ENCODE measurements around the gene TMEM43.

TMEM43 gene

GRCh38 chr3:14150078-14150477, 25.2 kb downstream of the TMEM43 start:
- Histone ChIP-seq H3K4me3 (ENCODE audit: low read depth, low read length) (no peak overlapping the region), H3K27ac (ENCODE audit: extremely low read depth, low read depth, low read length) (no peak overlapping the region), H3K4me1 (ENCODE audit: control insufficient read depth, insufficient read depth, low read length) (peaks cover 2% of the 10 kb centered on the region; the same call in 1 of the 2 replicates), H3K36me3 (ENCODE audit: control insufficient read depth in 2 of 2, insufficient read depth in 1 of 2, low read length in 2 of 2) (peaks cover 6 to 87% of the 10 kb centered on the region in 2 experiments; a peak in 2 of 3 replicates), H3K9me3 (ENCODE audit: control insufficient read depth, insufficient read depth, low read depth, low read length) (no peaks in the 10 kb centered on the region)
- TF ChIP-seq ZBTB26 (tag by site-specific recombination; optimal IDR thresholded peaks at IDR 0.05), result no peak
- ChIA-PET POLR2A (no interaction called here), CTCF (interaction anchor here (1.1 kb wide), 1 partner anchor 54 kb away, joined by 3 read pairs; no protein-coding TSS in a partner anchor)

GRCh38 chr3:14150491-14151230, 25.8 kb downstream of the TMEM43 start:
- Histone ChIP-seq H3K9me3 (ENCODE audit: control insufficient read depth, insufficient read depth, low read depth, low read length) (no peaks in the 10 kb centered on the region), H3K36me3 (ENCODE audit: control insufficient read depth in 2 of 2, insufficient read depth in 1 of 2, low read length in 2 of 2) (peaks cover 9 to 85% of the 10 kb centered on the region in 2 experiments; a peak in 2 of 3 replicates), H3K4me3 (ENCODE audit: low read depth, low read length) (no peak overlapping the region), H3K4me1 (ENCODE audit: control insufficient read depth, insufficient read depth, low read length) (no peaks in the 10 kb centered on the region), H3K27ac (ENCODE audit: extremely low read depth, low read depth, low read length) (no peak overlapping the region)
- TF ChIP-seq ZBTB10 (tag by site-specific recombination; IDR thresholded peaks at IDR 0.05) (no peak), ZFP69B (tag by site-specific recombination; IDR thresholded peaks at IDR 0.05) (peak; percentile 45; the same call in 1 of the 2 replicates), REST (tag by site-specific recombination; IDR thresholded peaks at IDR 0.05) (peak; percentile 58), HOXC10 (CRISPR knock-in tag; IDR thresholded peaks at IDR 0.05) (no peak), ZNF692 (tag by site-specific recombination; IDR thresholded peaks at IDR 0.05) (peak; percentile 38; the same call in 1 of the 2 replicates), ZNF792 (tag by site-specific recombination; IDR thresholded peaks at IDR 0.05) (no peak), ZNF175 (tag by site-specific recombination; IDR thresholded peaks at IDR 0.05) (no peak)
- ChIA-PET CTCF (interaction anchor here (0.7 kb wide), 1 partner anchor 197 kb away, joined by 3 read pairs; no protein-coding TSS in a partner anchor), POLR2A (no interaction called here)

- Histone ChIP-seq H3K4me3 (ENCODE audit: low read depth, low read length) (no peak overlapping the region), H3K4me1 (ENCODE audit: control insufficient read depth, insufficient read depth, low read length) (no peaks in the 10 kb centered on the region), H3K9me3 (ENCODE audit: control insufficient read depth, insufficient read depth, low read depth, low read length) (no peaks in the 10 kb centered on the region), H3K36me3 (ENCODE audit: control insufficient read depth in 2 of 2, insufficient read depth in 1 of 2, low read length in 2 of 2) (peaks cover 9 to 85% of the 10 kb centered on the region in 2 experiments; a peak in 2 of 3 replicates), H3K27ac (ENCODE audit: extremely low read depth, low read depth, low read length) (no peak overlapping the region)
- POLR2A ChIA-PET, result no interaction called here
- CTCF ChIA-PET, result interaction anchor here (0.6 to 0.7 kb wide), 2 partner anchors 197 to 364 kb away, joined by 3 read pairs; no protein-coding TSS in a partner anchor
- TF ChIP-seq GLI4 (tag by site-specific recombination; IDR thresholded peaks at IDR 0.05) (no peak), ZNF624 (tag by site-specific recombination; IDR thresholded peaks at IDR 0.05) (no peak), ZNF571 (tag by site-specific recombination; IDR thresholded peaks at IDR 0.05) (no peak), ZNF148 (tag by site-specific recombination; IDR thresholded peaks at IDR 0.05; ENCODE audit: borderline replicate concordance) (no peak), ZNF501 (tag by site-specific recombination; IDR thresholded peaks at IDR 0.05) (no peak), TRIM28 (IDR thresholded peaks at IDR 0.05; ENCODE audit: borderline replicate concordance, low read length) (no peak), OVOL3 (tag by site-specific recombination; IDR thresholded peaks at IDR 0.05) (no peak), ZNF146 (tag by site-specific recombination; IDR thresholded peaks at IDR 0.05) (no peak), ZNF416 (tag by site-specific recombination; IDR thresholded peaks at IDR 0.05) (no peak), KLF9 (tag by site-specific recombination; IDR thresholded peaks at IDR 0.05; ENCODE audit: low read depth) (no peak)
Measured at GRCh38 chr3:14151471-14152083, 26.7 kb downstream of the TMEM43 start.
